Muscle of leg (tissue), 16 donors: ENCODE data around the gene GUCA2A. TPM values are rescaled to one million over a fixed set of nuclear protein-coding genes. Genes with fewer than 3 reads are reported as not detected.
"Not testable (repeated sequence)": the region's sequence is repeated elsewhere in the genome, so short reads cannot be mapped to it uniquely, and the experiment has no call there.

Experiments used
- DNase-seq: peaks from one replicate; pipeline ENCODE4 v3.0.0; 2013
- H3K27ac ChIP-seq: one replicate; pipeline ENCODE4 v1.5.1; 2013; ENCODE audit warnings: mild to moderate bottlenecking, low read length, control low read depth
- H3K27me3 ChIP-seq: one replicate; pipeline ENCODE4 v1.6.1; 2013; ENCODE audit warnings: low read length; ENCODE audit not compliant: control insufficient read depth, insufficient read depth
- H3K36me3 ChIP-seq: one replicate; pipeline ENCODE4 v1.6.1; 2013; ENCODE audit warnings: low read length; ENCODE audit not compliant: control insufficient read depth, insufficient read depth
- H3K4me1 ChIP-seq: one replicate; pipeline ENCODE4 v1.6.1; 2013; ENCODE audit warnings: low read length; ENCODE audit not compliant: control insufficient read depth, insufficient read depth
- H3K4me3 ChIP-seq: one replicate; pipeline ENCODE4 v1.5.1; 2013; ENCODE audit warnings: low read length, control low read depth
- H3K9me3 ChIP-seq: replicated peaks from 2 replicates; pipeline ENCODE4 v1.6.1; 2013; ENCODE audit warnings: low read depth, low read length; ENCODE audit not compliant: control insufficient read depth
- WGBS: methylation state at CpG from one replicate; pipeline ENCODE4 v1.1.5; 2013; ENCODE audit warnings: missing lambda C conversion rate; ENCODE audit not compliant: insufficient coverage; 5-methylcytosine and 5-hydroxymethylcytosine counted together
- long read RNA-seq, 11 donors: transcript quantifications; one replicate each; lab custom pipeline, GENCODE V29; 2026
- polyA plus RNA-seq, 8 donors: library from polyadenylated mRNA; unstranded; fragments of 120-200 nt; gene quantifications; one replicate each; pipeline versions ENCODE4 v1.2.1 to v1.2.3, GENCODE V29; 2013; ENCODE audit warnings: inconsistent platforms in 1 of 8, low replicate concordance in 1 of 8; ENCODE audit not compliant: insufficient read length in 8 of 8, insufficient read depth in 1 of 8
- total RNA-seq: library from RNA; stranded (reverse); fragments of 120-200 nt; gene quantifications from one replicate; pipeline ENCODE4 v1.2.4, GENCODE V29; 2013

The GUCA2A gene
- total RNA-seq (not detected), polyA plus RNA-seq (1 to 10 TPM in 2 of 8 donors, not detected in 6; 1.0 to 1.5 TPM)
- long read RNA-seq, donor 1 = 0 reads
- long read RNA-seq, donor 2 = 0 reads
- long read RNA-seq, donor 3 = 0 reads
- long read RNA-seq, donor 4 = 0 reads
- long read RNA-seq, donor 5 = 0 reads
- long read RNA-seq, donor 6 = 0 reads
- long read RNA-seq, donor 7 = 0 reads
- long read RNA-seq, donor 8 = 0 reads
- long read RNA-seq, donor 9 = 0 reads
- long read RNA-seq, donor 10 = 0 reads
- long read RNA-seq, donor 11 = 0 reads

GRCh38 chr1:42164551-42165420, at the start of gene GUCA2A:
Gene GUCA2A, minus strand, starts transcription at chr1:42164745. Its CDS starts 33 bp downstream, at chr1:42164712.
- no peaks in the 10 kb centered on the region for H3K36me3 ChIP-seq
- 65% methylated on average over 14 of the region's 24 CpGs for WGBS
- no peak within 1 kb of the TSS for H3K27ac ChIP-seq
- H3K9me3 ChIP-seq = peaks cover 5% of the 10 kb centered on the region
- peaks cover 27% of the 10 kb centered on the region for H3K4me1 ChIP-seq
- no peak within 1 kb of the TSS for H3K4me3 ChIP-seq
- no peaks in the 10 kb centered on the region for H3K27me3 ChIP-seq
- no peak for DNase-seq

- H3K4me1 ChIP-seq = peaks cover 10% of the 10 kb centered on the region
- H3K27me3 ChIP-seq = no peaks in the 10 kb centered on the region
- no peak overlapping the region for H3K4me3 ChIP-seq
- peaks cover 14% of the 10 kb centered on the region for H3K36me3 ChIP-seq
- 100% methylated on average over 1 of the region's 2 CpGs for WGBS
- no peak for DNase-seq
- no peak overlapping the region for H3K27ac ChIP-seq
- H3K9me3 ChIP-seq = peaks cover 12% of the 10 kb centered on the region
Measured at GRCh38 chr1:42211224-42211623, 46.7 kb upstream of the GUCA2A start.

GRCh38 chr1:42210421-42211133, 46.0 kb upstream of the GUCA2A start:
- DNase-seq = no peak
- H3K27ac ChIP-seq = no peak overlapping the region
- H3K36me3 ChIP-seq = peaks cover 14% of the 10 kb centered on the region
- peaks cover 12% of the 10 kb centered on the region for H3K9me3 ChIP-seq
- 92% methylated on average over 2 of the region's 6 CpGs for whole genome bisulfite sequencing
- no peak overlapping the region for H3K4me3 ChIP-seq
- peaks cover 10% of the 10 kb centered on the region for H3K4me1 ChIP-seq
- H3K27me3 ChIP-seq = no peaks in the 10 kb centered on the region

- Histone ChIP-seq H3K4me1 (peaks cover 10% of the 10 kb centered on the region), H3K36me3 (peaks cover 14% of the 10 kb centered on the region), H3K27me3 (no peaks in the 10 kb centered on the region), H3K27ac (no peak overlapping the region), H3K4me3 (no peak overlapping the region), H3K9me3 (peaks cover 11% of the 10 kb centered on the region)
- DNase-seq = peak; percentile 15
- WGBS = 53% methylated on average over 3 of the region's 6 CpGs
Measured at GRCh38 chr1:42209526-42210251, 45.1 kb upstream of the GUCA2A start.

- not testable (repeated sequence) for H3K9me3 ChIP-seq, DNase-seq, H3K27me3 ChIP-seq, H3K4me3 ChIP-seq, H3K27ac ChIP-seq
- H3K4me1 ChIP-seq = peaks cover 10% of the 10 kb centered on the region
- H3K36me3 ChIP-seq = peaks cover 13% of the 10 kb centered on the region
- WGBS = no CpG with 5 or more reads among the region's 2 CpGs
Measured at GRCh38 chr1:42206930-42207329, 42.4 kb upstream of the GUCA2A start.

GRCh38 chr1:42206164-42206563, 41.6 kb upstream of the GUCA2A start:
- H3K27me3 ChIP-seq = no peaks in the 10 kb centered on the region
- WGBS = no CpG with 5 or more reads among the region's 3 CpGs
- no peak overlapping the region for H3K4me3 ChIP-seq
- H3K9me3 ChIP-seq = peaks cover 4% of the 10 kb centered on the region
- peaks cover 10% of the 10 kb centered on the region for H3K4me1 ChIP-seq
- H3K36me3 ChIP-seq = peaks cover 10% of the 10 kb centered on the region
- no peak for DNase-seq
- H3K27ac ChIP-seq = no peak overlapping the region

GRCh38 chr1:42201986-42202385, 37.4 kb upstream of the GUCA2A start:
- no peak overlapping the region for H3K4me3 ChIP-seq
- DNase-seq = no peak
- peaks cover 11% of the 10 kb centered on the region for H3K36me3 ChIP-seq

GRCh38 chr1:42198251-42198650, 33.7 kb upstream of the GUCA2A start:
- Histone ChIP-seq H3K4me1 (no peaks in the 10 kb centered on the region), H3K4me3 (no peak overlapping the region), H3K27ac (no peak overlapping the region), H3K27me3 (no peaks in the 10 kb centered on the region), H3K9me3 (peaks cover 4% of the 10 kb centered on the region), H3K36me3 (peaks cover 20% of the 10 kb centered on the region)
- DNase-seq = no peak
- WGBS = no CpG with 5 or more reads among the region's 5 CpGs

More at GRCh38 chr1:42201986-42202385, 37.4 kb upstream of the GUCA2A start:
- Histone ChIP-seq H3K27ac (no peak overlapping the region), H3K4me1 (no peaks in the 10 kb centered on the region), H3K9me3 (peaks cover 4% of the 10 kb centered on the region), H3K27me3 (no peaks in the 10 kb centered on the region)

- H3K4me3 ChIP-seq = no peak overlapping the region
- no peaks in the 10 kb centered on the region for H3K4me1 ChIP-seq
- H3K9me3 ChIP-seq = no peaks in the 10 kb centered on the region
- DNase-seq = no peak
- no peaks in the 10 kb centered on the region for H3K27me3 ChIP-seq
- peaks cover 26% of the 10 kb centered on the region for H3K36me3 ChIP-seq
- no CpG with 5 or more reads among the region's 3 CpGs for WGBS
- no peak overlapping the region for H3K27ac ChIP-seq
Measured at GRCh38 chr1:42195841-42196240, 31.3 kb upstream of the GUCA2A start.
